ENCODE results near the gene MUC22. TPM values are rescaled to one million over a fixed set of nuclear protein-coding genes. Genes with fewer than 3 reads are reported as not detected.
"Not testable (repeated sequence)": the region's sequence is repeated elsewhere in the genome, so short reads cannot be mapped to it uniquely, and the experiment has no call there.

The MUC22 gene
- polyA plus RNA-seq, 1 experiment = not detected

DNA sequence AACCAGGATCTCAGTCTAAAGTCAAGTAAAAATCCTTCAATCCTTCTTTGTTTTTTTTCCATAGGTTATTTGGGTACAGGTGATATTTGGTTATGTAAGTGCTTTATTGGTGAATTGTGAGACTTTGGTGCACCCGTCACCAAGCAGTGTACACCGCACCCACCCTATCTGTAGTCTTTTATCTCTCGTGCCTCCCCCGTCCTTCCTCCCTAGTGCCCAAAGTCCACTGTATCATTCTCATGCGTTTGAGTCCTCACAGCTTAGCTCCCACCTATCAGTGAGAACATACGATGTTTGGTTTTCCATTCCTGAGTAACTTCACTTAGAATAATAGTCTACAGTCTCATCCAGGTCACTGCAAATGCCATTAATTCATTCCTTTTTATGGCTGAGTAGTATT, 879 bp downstream of the MUC22 start:
- Histone ChIP-seq H3K27me3 (ENCODE audit: control insufficient read depth, insufficient read depth, low read length) (peaks cover 2% of the 10 kb centered on the region; the same call in 1 of the 2 replicates), H3K4me3 (ENCODE audit: low read depth, low read length) (no peak overlapping the region), H3K36me3 (ENCODE audit: control insufficient read depth, insufficient read depth, low read length) (no peaks in the 10 kb centered on the region)
- no peak for TF ChIP-seq CTCF (IDR thresholded peaks at IDR 0.05; ENCODE audit: insufficient read depth, low read depth, low read length)
- DNase-seq (ENCODE audit: low read depth) = no peak
- ChIA-PET CTCF (no interaction called here), POLR2A (no interaction called here)

DNA sequence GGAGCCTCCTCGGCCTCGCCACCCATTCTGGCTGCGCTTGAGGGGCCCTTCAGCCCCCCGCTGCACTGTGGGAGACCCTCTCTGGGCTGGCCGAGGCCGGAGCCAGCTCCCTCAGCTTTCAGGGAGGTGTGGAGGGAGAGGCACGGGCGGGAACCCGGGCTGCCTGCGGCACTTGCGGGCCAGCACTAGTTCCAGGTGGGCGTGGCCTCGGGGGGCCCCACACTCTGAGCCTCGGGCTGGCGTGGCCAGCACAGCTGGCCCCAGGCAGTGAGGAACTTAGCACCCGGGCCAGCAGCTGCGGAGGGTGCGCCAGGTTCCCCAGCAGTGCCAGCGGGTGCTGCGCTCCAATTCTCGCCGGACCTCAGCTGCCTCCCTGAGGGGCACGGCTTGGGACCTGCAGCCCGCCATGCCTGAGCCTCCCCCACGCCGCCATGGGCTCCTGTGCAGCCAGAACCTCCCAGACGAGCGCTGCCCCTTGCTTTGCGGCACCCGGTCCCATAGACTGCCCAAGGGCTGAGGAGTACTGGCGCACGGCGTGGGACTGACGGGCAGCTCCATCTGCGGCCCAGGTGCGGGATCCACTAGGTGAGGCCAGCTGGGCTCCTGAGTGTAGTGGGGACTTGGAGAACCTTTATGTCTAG, 6.5 kb downstream of the MUC22 start:
- no peak for DNase-seq (ENCODE audit: low read depth)
- TF ChIP-seq CTCF (IDR thresholded peaks at IDR 0.05; ENCODE audit: insufficient read depth, low read depth, low read length) = no peak
- ChIA-PET CTCF (interaction anchor here (0.9 kb wide), 2 partner anchors 9 to 14 kb away, joined by 3 read pairs; no protein-coding TSS in a partner anchor), POLR2A (no interaction called here)
- Histone ChIP-seq H3K36me3 (ENCODE audit: control insufficient read depth, insufficient read depth, low read length) (no peaks in the 10 kb centered on the region), H3K4me3 (ENCODE audit: low read depth, low read length) (no peak overlapping the region), H3K27me3 (ENCODE audit: control insufficient read depth, insufficient read depth, low read length) (no peaks in the 10 kb centered on the region; the same call in 1 of the 2 replicates)

DNA sequence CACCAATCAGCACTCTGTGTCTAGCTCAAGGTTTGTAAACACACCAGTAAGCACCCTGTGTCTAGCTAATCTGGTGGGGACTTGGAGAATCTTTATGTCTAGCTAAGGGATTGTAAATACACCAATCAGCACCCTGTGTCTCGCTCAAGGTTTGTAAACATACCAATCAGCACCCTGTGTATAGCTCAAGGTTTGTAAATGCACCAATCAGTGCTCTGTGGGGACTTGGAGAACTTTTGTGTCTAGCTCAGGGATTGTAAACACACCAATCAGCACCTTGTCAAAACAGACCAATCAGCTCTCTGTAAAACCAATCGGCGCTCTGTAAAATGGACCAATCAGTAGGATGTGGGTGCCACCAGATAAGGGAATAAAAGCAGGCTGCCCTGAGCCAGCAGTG, 7.2 kb downstream of the MUC22 start:
- DNase-seq (ENCODE audit: low read depth); POLR2A ChIA-PET; H3K27me3 ChIP-seq (ENCODE audit: control insufficient read depth, insufficient read depth, low read length); H3K4me3 ChIP-seq (ENCODE audit: low read depth, low read length); H3K36me3 ChIP-seq (ENCODE audit: control insufficient read depth, insufficient read depth, low read length): not testable (repeated sequence)
- CTCF ChIA-PET = interaction anchor here (0.9 kb wide), 2 partner anchors 9 to 14 kb away, joined by 3 read pairs; no protein-coding TSS in a partner anchor

- CTCF ChIA-PET = no interaction called here
- POLR2A ChIA-PET = no interaction called here
- TF ChIP-seq CTCF (IDR thresholded peaks at IDR 0.05; ENCODE audit: insufficient read depth, low read depth, low read length) = no peak
- H3K4me3 ChIP-seq (ENCODE audit: low read depth, low read length) = no peak overlapping the region
- no peak for DNase-seq (ENCODE audit: low read depth)
- no peaks in the 10 kb centered on the region for H3K36me3 ChIP-seq (ENCODE audit: control insufficient read depth, insufficient read depth, low read length)
- no peaks in the 10 kb centered on the region for H3K27me3 ChIP-seq (ENCODE audit: control insufficient read depth, insufficient read depth, low read length)
Observed at GRCh38 chr6:31020057-31020456, 9.8 kb downstream of the MUC22 start.

DNA sequence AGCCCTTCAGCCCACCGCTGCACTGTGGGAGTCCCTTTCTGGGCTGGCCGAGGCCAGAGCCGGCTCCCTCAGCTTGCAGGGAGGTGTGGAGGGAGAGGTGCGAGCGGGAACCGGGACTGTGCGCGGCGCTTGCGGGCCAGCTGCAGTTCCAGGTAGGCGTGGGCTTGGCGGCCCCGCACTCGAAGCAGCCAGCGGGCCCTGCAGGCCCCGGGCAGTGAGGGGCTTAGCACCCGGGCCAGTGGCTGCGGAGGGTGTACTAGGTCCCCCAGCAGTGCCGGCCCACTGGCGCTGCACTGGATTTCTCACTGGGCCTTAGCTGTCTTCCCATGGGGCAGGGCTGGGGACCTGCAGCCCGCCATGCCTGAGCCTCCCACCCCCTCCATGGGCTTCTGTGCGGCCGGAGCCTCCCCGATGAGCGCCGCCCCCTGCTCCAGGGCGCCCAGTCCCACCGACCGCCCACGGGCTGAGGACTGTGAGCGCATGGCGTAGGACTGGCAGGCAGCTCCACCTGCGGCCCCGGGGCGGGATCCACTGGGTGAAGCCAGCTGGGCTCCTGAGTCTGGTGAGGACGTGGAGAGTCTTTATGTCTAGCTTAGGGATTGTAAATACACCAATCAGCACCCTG, 10.5 kb downstream of the MUC22 start:
- POLR2A ChIA-PET; H3K27me3 ChIP-seq (ENCODE audit: control insufficient read depth, insufficient read depth, low read length); DNase-seq (ENCODE audit: low read depth); H3K36me3 ChIP-seq (ENCODE audit: control insufficient read depth, insufficient read depth, low read length); H3K4me3 ChIP-seq (ENCODE audit: low read depth, low read length): not testable (repeated sequence)
- CTCF ChIA-PET = interaction anchor here (0.9 kb wide), 1 partner anchor 59 kb away, joined by 3 read pairs; no protein-coding TSS in a partner anchor

GRCh38 chr6:31021705-31022531, 11.6 kb downstream of the MUC22 start:
- CTCF ChIA-PET = interaction anchor here (0.9 kb wide), 1 partner anchor 58 kb away, joined by 3 read pairs; no protein-coding TSS in a partner anchor
- POLR2A ChIA-PET; DNase-seq (ENCODE audit: low read depth); H3K27me3 ChIP-seq (ENCODE audit: control insufficient read depth, insufficient read depth, low read length); H3K4me3 ChIP-seq (ENCODE audit: low read depth, low read length); H3K36me3 ChIP-seq (ENCODE audit: control insufficient read depth, insufficient read depth, low read length): not testable (repeated sequence)

All from BJ (cell line).